ENCODE results near the gene GRK5.

GRK5 gene

DNA sequence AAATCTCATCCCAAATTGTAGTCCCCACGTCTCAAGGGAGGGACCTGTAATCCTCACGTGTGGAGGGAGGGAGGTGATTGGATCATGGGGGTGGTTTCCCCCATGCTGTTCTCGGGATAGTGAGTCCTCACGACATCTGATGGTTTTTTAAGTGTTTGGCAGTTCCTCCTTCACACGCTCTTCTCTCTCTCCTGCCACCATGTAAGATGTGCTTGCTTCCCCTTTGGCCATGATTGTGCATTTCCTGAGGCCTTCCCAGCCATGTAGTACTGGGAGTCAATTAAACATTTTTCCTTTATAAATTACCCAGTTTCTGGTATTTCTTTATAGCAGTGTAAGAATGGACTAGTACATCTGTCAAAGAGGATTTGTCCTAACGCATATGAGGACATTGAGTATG lies 275.6 kb downstream of the GRK5 start:
- DNase-seq (ENCODE audit: low spot score): no peak

GRCh38 chr10:119483839-119484238 lies 276.5 kb downstream of the GRK5 start:
- DNase-seq (ENCODE audit: low spot score): no peak

GRCh38 chr10:119488675-119489074 lies 281.3 kb downstream of the GRK5 start:
- no peak for DNase-seq (ENCODE audit: low spot score)

DNA sequence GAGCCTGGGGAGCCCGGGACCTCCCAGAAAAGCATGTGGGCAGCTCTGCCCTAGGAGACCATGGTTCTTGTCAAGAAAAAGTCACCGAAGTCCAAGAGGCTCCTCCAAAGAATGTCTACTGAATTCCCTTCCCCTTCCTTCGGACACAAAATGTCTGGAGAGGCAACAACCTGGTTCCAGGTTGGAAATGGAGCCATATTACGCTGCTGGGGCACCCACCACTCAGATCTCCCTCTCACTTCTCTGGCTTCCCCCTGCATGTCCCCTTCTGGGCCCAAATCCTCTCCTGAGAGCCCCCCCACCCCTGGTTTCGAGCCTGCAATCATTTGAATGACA lies 282.6 kb downstream of the GRK5 start:
- no peak for DNase-seq (ENCODE audit: low spot score)

DNA sequence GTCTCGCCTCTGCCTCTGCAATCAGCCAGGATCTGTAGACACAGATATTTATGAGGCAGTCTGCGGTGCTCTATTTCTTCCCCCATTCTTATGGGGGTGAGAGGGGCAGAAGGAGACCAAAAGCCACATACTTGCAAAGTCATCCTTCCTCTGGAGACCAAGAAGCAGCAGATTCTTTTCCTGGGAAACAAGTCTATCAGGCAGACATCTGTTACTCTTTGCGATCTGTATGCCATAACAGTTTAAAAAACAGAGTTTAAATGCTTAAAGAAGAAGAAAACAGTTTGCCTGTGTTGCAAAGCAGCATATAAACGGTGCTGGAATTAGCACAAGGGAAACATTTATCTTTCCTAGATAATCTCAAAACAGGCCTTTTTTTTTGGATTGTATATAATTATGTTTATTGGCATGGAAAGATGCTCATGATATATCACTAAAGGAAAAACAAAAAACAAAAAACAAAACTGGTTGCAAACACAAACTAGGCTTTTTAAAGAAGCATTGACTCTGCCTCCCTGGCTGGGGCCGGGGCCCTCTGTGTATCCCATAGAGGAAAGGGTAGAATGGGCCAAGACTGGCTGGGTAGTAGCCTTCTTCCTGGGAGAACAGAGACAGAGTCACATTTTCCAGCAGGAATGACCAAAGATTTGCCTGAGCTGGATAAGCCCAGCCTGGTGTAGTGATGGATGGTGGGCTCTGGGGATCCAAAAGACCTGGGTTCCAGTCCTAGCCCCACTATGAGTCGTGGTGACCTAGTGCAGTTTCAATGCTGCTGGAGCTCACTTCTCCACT lies 284.8 kb downstream of the GRK5 start:
- DNase-seq (ENCODE audit: low spot score): no peak

- DNase-seq (ENCODE audit: low spot score): no peak
Measured at GRCh38 chr10:119493155-119493554, 285.8 kb downstream of the GRK5 start.

DNA sequence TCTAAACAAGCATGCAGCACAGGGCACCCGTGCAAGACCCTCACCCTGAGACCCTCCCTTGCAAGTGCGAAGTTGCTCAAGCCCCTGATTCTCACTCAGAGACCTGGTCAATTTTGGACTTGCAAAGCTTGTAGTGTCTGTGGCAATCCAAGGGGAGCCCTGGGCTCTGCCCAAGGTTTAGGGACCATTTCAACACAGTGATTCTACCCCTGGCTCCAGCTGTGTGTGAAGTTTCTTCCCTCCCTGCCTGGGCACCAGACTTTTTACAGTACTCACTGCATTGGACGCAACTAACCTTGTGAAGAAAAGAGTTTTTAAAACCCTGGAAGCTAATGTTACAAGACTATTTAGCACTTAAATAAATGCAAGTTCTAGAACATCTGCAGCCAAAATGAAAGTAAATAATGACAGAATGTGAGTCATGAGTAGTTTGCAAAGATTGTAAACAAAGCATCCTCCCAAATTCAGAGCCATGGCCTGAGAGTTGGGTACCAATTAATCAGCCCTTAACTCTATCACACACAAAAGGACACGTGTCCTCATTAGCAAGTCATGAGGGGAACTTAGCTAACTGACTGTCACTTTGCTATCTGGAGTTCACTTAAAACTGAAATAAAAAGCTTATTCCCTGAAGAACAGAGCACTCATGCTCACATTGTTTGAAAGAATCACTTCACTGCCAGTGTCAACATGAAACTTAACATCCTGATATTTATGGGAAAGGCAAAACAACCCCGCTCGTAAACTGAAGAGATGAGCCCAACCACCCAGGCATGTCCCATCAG lies 287.1 kb downstream of the GRK5 start:
- DNase-seq (ENCODE audit: low spot score): peak; percentile 43

DNA sequence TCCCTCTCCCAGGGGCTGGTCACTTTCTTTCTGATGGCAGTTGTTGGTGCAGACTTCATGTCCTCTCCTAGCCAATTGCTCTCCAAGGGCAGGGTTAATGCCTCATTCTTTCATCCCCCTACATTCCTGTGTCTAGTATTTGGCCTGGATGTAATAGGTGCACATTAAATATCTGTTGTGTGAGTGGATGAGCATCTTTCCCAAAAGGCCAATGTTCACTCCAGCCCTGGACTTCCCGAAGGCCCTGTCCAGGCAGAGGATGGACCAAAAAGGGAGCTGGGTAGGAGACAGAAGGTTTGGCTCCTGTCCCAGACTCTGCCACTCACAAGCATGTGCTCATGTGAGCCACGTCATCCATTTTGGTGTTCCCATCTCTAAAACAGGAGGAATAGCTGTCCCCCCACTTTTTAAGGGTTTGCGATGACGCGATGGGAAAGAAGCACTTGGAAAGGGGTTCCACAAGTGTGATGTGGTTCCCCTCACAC lies 287.7 kb downstream of the GRK5 start:
- no peak for DNase-seq (ENCODE audit: low spot score)

- no peak for DNase-seq (ENCODE audit: low spot score)
Measured at GRCh38 chr10:119495545-119495944, 288.2 kb downstream of the GRK5 start.

GRCh38 chr10:119496273-119496672 lies 288.9 kb downstream of the GRK5 start:
- no peak for DNase-seq (ENCODE audit: low spot score)

- no peak for DNase-seq (ENCODE audit: low spot score)
Measured at GRCh38 chr10:119497243-119497642, 289.9 kb downstream of the GRK5 start.

- no peak for DNase-seq (ENCODE audit: low spot score)
Measured at GRCh38 chr10:119498889-119499676, 291.7 kb downstream of the GRK5 start.

- no peak for DNase-seq (ENCODE audit: low spot score)
Measured at GRCh38 chr10:119499677-119500002, 292.3 kb downstream of the GRK5 start.

DNA sequence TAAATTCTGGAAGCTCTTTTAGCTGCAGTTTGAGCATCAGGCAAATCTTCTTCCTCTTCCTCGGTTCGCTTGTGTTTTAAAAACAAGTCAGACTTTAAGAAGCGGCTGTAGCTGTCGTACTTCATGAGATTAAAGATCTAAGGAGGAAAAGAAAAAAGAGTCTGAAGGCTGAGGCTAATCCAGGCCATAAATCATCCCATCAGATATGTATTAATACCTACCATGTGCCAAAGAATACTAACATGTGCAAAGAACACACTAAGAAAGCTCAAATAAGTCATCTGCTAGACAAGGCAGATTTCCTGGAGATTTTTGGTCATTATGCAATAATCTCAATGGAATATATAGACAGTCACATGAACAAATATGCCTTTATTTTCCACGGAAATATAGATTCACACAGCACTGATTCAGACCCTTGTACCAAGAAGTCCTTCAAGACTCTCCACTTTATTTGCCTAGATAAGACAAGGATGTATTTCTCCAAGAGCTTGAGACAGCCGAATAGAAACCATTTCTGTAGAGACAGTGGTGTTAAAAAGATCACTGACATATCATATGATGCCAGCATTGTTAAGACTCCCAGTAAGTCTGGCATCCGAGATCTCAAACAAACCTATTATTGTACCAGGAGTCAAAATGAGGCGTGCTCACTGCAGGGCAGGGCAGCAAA lies 292.9 kb downstream of the GRK5 start:
- no peak for DNase-seq (ENCODE audit: low spot score)

- no peak for DNase-seq (ENCODE audit: low spot score)
Measured at GRCh38 chr10:119500821-119501220, 293.4 kb downstream of the GRK5 start.

DNA sequence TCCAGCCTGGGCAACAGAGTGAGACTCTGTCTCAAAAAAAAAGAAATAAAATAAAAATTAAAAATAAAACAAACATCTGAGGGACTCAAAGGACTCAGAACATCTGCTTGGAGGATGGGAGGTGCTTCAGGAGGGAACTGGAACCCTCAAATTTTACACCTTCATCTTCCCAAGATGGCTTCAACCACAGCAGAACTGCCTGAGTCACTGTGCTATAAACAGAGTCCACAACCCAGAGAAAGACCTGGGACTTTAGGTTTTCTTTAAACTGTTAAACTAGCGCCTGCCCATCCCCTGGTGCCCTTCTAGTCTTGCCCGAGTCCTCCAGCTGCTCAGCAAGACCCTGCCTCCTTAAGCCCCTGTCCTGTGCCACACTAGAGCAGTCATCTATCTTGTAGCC lies 294.3 kb downstream of the GRK5 start:
- DNase-seq (ENCODE audit: low spot score): no peak

DNA sequence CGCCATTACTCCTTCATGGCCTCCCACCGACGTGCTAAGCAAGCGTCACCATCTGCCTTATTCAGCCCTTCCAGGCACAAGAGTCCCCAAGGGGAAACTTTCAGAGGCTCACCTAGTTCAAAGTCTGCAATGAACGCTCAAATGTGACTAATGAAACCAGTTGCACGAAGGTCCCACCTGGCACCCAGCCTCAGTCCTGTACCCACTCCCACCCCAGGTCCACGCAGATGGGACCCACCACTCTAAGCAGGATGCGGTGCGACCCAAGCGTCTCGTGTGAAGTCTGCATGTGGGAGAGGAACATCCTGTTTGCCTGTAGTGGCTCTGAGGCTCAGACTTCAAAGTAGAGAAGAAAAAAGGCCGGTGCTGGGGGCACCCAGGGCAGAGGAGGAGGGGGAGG lies 294.8 kb downstream of the GRK5 start:
- DNase-seq (ENCODE audit: low spot score): no peak

GRCh38 chr10:119502618-119503155 lies 295.3 kb downstream of the GRK5 start:
- no peak for DNase-seq (ENCODE audit: low spot score)

DNA sequence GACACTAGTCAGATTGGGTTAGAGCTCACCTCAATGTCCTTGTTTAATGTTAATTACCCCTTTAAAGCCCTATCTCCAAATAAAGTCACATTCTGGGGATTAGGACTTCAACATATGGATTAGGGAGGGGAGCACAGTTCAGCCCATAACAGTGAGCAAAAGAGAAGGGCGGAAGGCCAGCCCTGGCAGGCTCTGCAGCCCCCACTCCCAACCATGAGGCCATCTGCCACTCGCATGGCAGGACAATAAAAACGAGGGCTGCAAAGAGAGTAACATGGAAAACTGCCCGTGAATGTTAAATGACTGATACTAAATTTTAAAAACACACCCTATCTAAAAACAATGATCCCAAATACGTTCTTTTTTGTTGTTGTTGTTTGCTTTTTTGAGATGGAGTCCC lies 296.4 kb downstream of the GRK5 start:
- no peak for DNase-seq (ENCODE audit: low spot score)

DNA sequence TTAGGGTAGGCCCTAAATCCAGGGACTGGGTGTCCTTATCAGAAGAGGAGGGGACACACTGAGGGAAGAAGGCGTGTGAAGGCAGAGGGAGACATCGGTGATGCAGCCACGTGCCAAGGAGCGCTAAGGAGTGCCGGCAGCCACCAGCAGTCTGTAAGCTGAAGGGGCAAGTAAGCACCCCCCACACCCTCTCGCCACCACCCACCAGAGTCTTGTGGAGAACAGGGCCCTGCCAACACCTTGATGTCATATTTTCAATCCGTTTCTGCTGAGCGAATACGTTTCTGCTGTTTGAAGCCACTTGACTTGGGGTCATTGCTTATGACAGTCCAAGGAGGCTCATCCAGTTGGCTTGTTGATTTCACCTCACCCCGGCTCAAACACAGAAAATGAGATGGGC lies 297.3 kb downstream of the GRK5 start:
- no peak for DNase-seq (ENCODE audit: low spot score)

DNA sequence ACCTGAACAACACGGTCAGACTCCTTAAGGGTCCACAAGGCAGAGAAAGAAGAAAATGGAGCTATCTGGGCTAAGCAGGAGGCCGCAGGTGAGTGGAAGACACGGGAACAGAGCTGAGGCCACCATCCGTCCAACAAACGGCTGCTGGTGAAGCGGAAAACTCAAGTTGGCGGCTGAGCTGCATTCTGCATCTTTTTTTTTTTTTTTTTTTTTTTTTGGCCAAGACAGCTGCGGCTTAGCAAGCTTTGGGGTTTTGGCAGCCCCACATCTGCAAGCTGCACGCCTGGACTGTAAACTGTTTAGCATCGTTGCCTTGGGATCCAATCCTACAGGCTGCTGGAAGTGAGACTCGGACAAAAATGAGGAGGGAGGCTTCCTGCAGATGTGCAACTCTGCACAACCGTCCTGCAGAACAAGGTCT lies 297.8 kb downstream of the GRK5 start:
- DNase-seq (ENCODE audit: low spot score): no peak
